GM23338 (cell line): ENCODE measurements around the gene ADCY5. TPM values are rescaled to one million over a fixed set of nuclear protein-coding genes. Genes with fewer than 3 reads are reported as not detected.

Experiments
- CREB1 ChIP-seq: fragments of 250-450 bp; sonication (Bioruptor Pico); IDR thresholded peaks from 2 replicates; pipeline ENCODE4 v1.5.0; 2020; ENCODE audit warnings: low read depth, mild to moderate bottlenecking, moderate library complexity
- EZH2 ChIP-seq: fragments of 200-600 bp; sonication (generic); IDR thresholded peaks from one replicate; pipeline ENCODE4 v1.8.0; 2017; ENCODE audit warnings: antibody characterized with exemption, mild to moderate bottlenecking, low read depth; ENCODE audit not compliant: unreplicated experiment
- EZH2phosphoT487 ChIP-seq: fragments of 200-600 bp; sonication (generic); IDR thresholded peaks from one replicate; pipeline ENCODE4 v1.8.1; 2018; ENCODE audit warnings: antibody characterized with exemption; ENCODE audit not compliant: unreplicated experiment
- JUNB ChIP-seq: IDR thresholded peaks from one replicate; pipeline ENCODE4 v1.6.1; 2016; ENCODE audit warnings: antibody characterized with exemption; ENCODE audit not compliant: unreplicated experiment
- NANOG ChIP-seq: IDR thresholded peaks from 2 replicates; pipeline ENCODE4 v1.6.1; 2016; ENCODE audit warnings: antibody characterized with exemption, borderline replicate concordance
- POLR2AphosphoS5 ChIP-seq: IDR thresholded peaks from 2 replicates; pipeline ENCODE4 v1.6.1; 2016; ENCODE audit warnings: antibody characterized with exemption, low read depth
- STAT1 ChIP-seq: IDR thresholded peaks from one replicate; pipeline ENCODE4 v1.6.1; 2016; ENCODE audit warnings: antibody characterized with exemption; ENCODE audit not compliant: unreplicated experiment
- ZNF114 ChIP-seq: fragments of 250-450 bp; sonication (Bioruptor Pico); IDR thresholded peaks from 2 replicates; pipeline ENCODE4 v1.5.0; 2020; ENCODE audit warnings: mild to moderate bottlenecking, moderate library complexity
- ZNF331 ChIP-seq: fragments of 250-450 bp; sonication (Bioruptor Pico); IDR thresholded peaks from 2 replicates; pipeline ENCODE4 v1.5.0; 2020; ENCODE audit warnings: low read depth, mild to moderate bottlenecking, moderate library complexity
- polyA plus RNA-seq: library from polyadenylated mRNA; unstranded; fragments of >200 nt; fragmentation: Nextera tagmentation; extraction: Ambion mirVana; gene quantifications from 2 replicates; pipeline ENCODE4 v1.2.1, GENCODE V29; 2016
- total RNA-seq: library from RNA; depleted of rRNA; stranded (reverse); fragments of >200 nt; shearing (Covaris generic); gene quantifications from 2 replicates; pipeline ENCODE4 v1.2.3, GENCODE V29; 2014
- TF ChIP-seq, protein P1 (sequence below), 2 experiments: fragments of 200-600 bp in 1 of 2; sonication (generic) in 1 of 2; conservative IDR thresholded peaks; 2 replicates each; pipeline versions ENCODE4 v1.5.1 to v1.6.1; 2016 to 2017; ENCODE audit warnings: antibody characterized with exemption in 2 of 2, low read depth in 2 of 2, mild to moderate bottlenecking in 2 of 2, moderate library complexity in 1 of 2
- TF ChIP-seq, protein P2 (sequence below): IDR thresholded peaks from one replicate; pipeline ENCODE4 v1.6.1; 2018; ENCODE audit warnings: antibody characterized with exemption; ENCODE audit not compliant: unreplicated experiment
- TF ChIP-seq, protein P3 (sequence below): IDR thresholded peaks from 2 replicates; pipeline ENCODE4 v1.6.1; 2016; ENCODE audit warnings: antibody characterized with exemption

The ADCY5 gene
- total and polyA plus RNA-seq, 2 experiments from 2014 or later: 3.5 to 10.2 TPM

DNA sequence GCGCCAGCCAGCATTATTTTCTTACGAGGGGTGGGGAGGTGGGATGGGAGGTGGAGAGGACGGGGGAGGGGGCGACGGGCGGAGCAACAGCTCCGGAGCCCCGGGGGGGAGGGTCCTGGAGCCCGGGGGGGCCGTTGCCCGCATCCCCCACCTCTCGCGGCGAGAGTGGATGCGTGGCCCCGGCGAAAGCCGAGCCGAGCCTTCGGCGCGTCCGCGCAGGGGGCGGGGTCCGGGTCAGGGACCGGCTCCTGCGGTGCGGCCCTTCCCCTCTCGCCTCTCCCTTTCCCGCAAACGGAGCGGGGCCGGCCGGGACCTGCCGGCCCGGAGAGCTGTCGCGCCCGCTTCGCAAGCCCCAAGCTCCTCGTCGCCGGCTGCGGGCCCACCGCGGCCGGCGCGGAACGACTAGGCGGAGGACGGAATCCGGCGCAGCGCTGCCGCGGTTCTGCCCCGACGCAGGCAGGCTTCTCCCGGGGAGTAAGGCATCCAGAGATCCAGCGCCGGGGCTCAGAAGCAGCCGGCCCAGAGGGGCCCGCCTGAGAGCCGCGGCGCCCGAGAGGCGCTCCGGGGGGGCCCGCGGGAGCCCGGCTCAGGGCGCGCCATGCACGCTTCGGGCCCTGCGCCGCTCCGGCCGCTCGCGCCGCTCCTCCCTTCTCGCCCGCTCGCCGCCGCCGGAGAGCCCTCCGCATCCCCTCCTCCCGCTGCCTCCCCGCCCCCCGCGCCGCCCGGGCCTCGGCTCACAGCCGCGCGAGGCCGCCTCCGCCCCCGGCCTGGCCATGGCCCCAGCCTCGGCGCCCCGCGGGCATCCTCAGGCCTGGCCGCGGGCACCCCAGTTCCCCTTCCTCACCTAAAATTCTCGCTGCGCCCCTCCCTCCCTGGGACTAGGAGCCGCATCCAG lies 459 bp upstream of the ADCY5 start (continued):
- TF ChIP-seq, protein P1, sequence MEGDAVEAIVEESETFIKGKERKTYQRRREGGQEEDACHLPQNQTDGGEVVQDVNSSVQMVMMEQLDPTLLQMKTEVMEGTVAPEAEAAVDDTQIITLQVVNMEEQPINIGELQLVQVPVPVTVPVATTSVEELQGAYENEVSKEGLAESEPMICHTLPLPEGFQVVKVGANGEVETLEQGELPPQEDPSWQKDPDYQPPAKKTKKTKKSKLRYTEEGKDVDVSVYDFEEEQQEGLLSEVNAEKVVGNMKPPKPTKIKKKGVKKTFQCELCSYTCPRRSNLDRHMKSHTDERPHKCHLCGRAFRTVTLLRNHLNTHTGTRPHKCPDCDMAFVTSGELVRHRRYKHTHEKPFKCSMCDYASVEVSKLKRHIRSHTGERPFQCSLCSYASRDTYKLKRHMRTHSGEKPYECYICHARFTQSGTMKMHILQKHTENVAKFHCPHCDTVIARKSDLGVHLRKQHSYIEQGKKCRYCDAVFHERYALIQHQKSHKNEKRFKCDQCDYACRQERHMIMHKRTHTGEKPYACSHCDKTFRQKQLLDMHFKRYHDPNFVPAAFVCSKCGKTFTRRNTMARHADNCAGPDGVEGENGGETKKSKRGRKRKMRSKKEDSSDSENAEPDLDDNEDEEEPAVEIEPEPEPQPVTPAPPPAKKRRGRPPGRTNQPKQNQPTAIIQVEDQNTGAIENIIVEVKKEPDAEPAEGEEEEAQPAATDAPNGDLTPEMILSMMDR (conservative IDR thresholded peaks at IDR 0.05; ENCODE audit: low read depth in 2 of 2): no peak
- TF ChIP-seq CREB1 (no peak), ZNF331 (no peak), POLR2AphosphoS5 (no peak), ZNF114 (CRISPR knock-in tag) (no peak), EZH2 (no peak), EZH2phosphoT487 (no peak), JUNB (no peak), STAT1 (no peak), NANOG (no peak)
- TF ChIP-seq, protein P2, sequence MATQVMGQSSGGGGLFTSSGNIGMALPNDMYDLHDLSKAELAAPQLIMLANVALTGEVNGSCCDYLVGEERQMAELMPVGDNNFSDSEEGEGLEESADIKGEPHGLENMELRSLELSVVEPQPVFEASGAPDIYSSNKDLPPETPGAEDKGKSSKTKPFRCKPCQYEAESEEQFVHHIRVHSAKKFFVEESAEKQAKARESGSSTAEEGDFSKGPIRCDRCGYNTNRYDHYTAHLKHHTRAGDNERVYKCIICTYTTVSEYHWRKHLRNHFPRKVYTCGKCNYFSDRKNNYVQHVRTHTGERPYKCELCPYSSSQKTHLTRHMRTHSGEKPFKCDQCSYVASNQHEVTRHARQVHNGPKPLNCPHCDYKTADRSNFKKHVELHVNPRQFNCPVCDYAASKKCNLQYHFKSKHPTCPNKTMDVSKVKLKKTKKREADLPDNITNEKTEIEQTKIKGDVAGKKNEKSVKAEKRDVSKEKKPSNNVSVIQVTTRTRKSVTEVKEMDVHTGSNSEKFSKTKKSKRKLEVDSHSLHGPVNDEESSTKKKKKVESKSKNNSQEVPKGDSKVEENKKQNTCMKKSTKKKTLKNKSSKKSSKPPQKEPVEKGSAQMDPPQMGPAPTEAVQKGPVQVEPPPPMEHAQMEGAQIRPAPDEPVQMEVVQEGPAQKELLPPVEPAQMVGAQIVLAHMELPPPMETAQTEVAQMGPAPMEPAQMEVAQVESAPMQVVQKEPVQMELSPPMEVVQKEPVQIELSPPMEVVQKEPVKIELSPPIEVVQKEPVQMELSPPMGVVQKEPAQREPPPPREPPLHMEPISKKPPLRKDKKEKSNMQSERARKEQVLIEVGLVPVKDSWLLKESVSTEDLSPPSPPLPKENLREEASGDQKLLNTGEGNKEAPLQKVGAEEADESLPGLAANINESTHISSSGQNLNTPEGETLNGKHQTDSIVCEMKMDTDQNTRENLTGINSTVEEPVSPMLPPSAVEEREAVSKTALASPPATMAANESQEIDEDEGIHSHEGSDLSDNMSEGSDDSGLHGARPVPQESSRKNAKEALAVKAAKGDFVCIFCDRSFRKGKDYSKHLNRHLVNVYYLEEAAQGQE: no peak
- TF ChIP-seq, protein P3, sequence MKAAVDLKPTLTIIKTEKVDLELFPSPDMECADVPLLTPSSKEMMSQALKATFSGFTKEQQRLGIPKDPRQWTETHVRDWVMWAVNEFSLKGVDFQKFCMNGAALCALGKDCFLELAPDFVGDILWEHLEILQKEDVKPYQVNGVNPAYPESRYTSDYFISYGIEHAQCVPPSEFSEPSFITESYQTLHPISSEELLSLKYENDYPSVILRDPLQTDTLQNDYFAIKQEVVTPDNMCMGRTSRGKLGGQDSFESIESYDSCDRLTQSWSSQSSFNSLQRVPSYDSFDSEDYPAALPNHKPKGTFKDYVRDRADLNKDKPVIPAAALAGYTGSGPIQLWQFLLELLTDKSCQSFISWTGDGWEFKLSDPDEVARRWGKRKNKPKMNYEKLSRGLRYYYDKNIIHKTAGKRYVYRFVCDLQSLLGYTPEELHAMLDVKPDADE: no peak
